ENCODE data around the gene GDI1.
A peak's percentile ranks its signal among the peaks of the same experiment; 100 is the strongest.

Gene GDI1

GRCh38 chrX:154428176-154429171 is 8.5 kb upstream of the GDI1 start, which contains the start of gene ATP6AP1:
TSS of gene ATP6AP1 (plus strand) at chrX:154428677. CDS start at chrX:154428693, 16 bp downstream.
- peak within 1 kb of the TSS; percentile 38 for H2AK5ac ChIP-seq (ENCODE audit: low read length, severe bottlenecking)

DNA sequence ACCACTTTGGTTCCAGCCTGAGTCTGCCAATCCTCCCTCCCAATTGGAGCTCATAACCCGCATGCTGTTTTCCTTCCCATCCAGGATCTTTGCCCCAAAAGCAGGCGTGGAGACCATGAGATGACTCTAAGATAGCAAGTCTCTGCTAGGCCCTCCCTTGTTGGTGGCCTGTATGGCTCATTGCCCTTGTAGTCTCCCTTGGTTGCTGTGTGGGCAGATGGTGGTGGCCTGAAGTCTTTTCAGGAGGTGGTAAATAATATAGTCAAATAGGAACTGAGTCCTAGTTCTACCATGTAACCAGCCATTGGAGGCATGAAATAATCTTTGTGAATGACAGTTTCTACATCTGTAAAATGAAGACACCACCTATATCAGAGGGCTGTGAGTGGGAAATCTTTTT is 7.2 kb upstream of the GDI1 start:
- no peak overlapping the region for H2BK15ac ChIP-seq (ENCODE audit: low read depth, poor library complexity, severe bottlenecking)
- peaks cover 25% of the 10 kb centered on the region for H3K4me1 ChIP-seq (ENCODE audit: control insufficient read depth, insufficient read depth, low read depth, low read length)
- no peak overlapping the region for H3K23ac ChIP-seq (ENCODE audit: low read length in 2 of 2)
- H3K27me3 ChIP-seq (ENCODE audit: control insufficient read depth in 1 of 2, insufficient read depth in 1 of 2, low read length in 2 of 2) = peaks cover 0 to 3% of the 10 kb centered on the region in 2 experiments
- no peak overlapping the region for H3K14ac ChIP-seq (ENCODE audit: low read length in 2 of 2)
- H2BK12ac ChIP-seq (ENCODE audit: low read length in 2 of 2) = no peak overlapping the region
- no peak overlapping the region for H2BK120ac ChIP-seq (ENCODE audit: low read depth, low read length)
- H2AFZ ChIP-seq (ENCODE audit: low read depth, low read length) = no peak overlapping the region
- no peak for DNase-seq
- peaks cover 29 to 39% of the 10 kb centered on the region in 2 experiments for H3K36me3 ChIP-seq (ENCODE audit: control insufficient read depth in 1 of 2, insufficient read depth in 2 of 2, low read depth in 1 of 2, low read length in 2 of 2)
- H3K4me2 ChIP-seq (ENCODE audit: low read length, poor library complexity, severe bottlenecking) = peak overlapping the region; percentile 13
- H3K79me1 ChIP-seq (replicated peaks; ENCODE audit: low read length, poor library complexity, severe bottlenecking) = peaks cover 8% of the 10 kb centered on the region
- no peak overlapping the region for H4K91ac ChIP-seq (ENCODE audit: low read length)
- H3K18ac ChIP-seq (ENCODE audit: low read depth in 1 of 2, low read length in 2 of 2) = no peak overlapping the region
- peak overlapping the region; percentile 83 for H3K9ac ChIP-seq (ENCODE audit: low read length)
- H2AK5ac ChIP-seq (ENCODE audit: low read length, severe bottlenecking) = no peak overlapping the region
- no peak overlapping the region for H3K27ac ChIP-seq (ENCODE audit: low read length, poor library complexity, severe bottlenecking)
- no peak overlapping the region for H2BK5ac ChIP-seq (ENCODE audit: low read depth, low read length, poor library complexity, severe bottlenecking)
- no peak overlapping the region for H3K4ac ChIP-seq (ENCODE audit: low read depth in 1 of 2, low read length in 2 of 2)
- H3K9me3 ChIP-seq (ENCODE audit: control insufficient read depth, low read length) = no peaks in the 10 kb centered on the region
- H4K8ac ChIP-seq (ENCODE audit: low read length) = no peak overlapping the region
- peak overlapping the region in 1 of 2 experiments; percentile 78 for H3K4me3 ChIP-seq (ENCODE audit: insufficient read depth in 1 of 2, low read depth in 1 of 2, low read length in 2 of 2)
- 100% methylated on average over 2 of the region's 2 CpGs for WGBS

More at GRCh38 chrX:154428176-154429171, 8.5 kb upstream of the GDI1 start, which contains the start of gene ATP6AP1:
- 12% methylated on average over 52 of the region's 87 CpGs for WGBS
- H3K79me1 ChIP-seq (replicated peaks; ENCODE audit: low read length, poor library complexity, severe bottlenecking) = peaks cover 5% of the 10 kb centered on the region
- peaks cover 19% of the 10 kb centered on the region for H3K4me1 ChIP-seq (ENCODE audit: control insufficient read depth, insufficient read depth, low read depth, low read length)
- peak; percentile 95 for DNase-seq
- H4K8ac ChIP-seq (ENCODE audit: low read length) = peak within 1 kb of the TSS; percentile 91
- no peak within 1 kb of the TSS for H3K27ac ChIP-seq (ENCODE audit: low read length, poor library complexity, severe bottlenecking)
- no peak within 1 kb of the TSS for H2BK5ac ChIP-seq (ENCODE audit: low read depth, low read length, poor library complexity, severe bottlenecking)
- peak within 1 kb of the TSS; percentile 80 to 99 for H3K18ac ChIP-seq (ENCODE audit: low read depth in 1 of 2, low read length in 2 of 2)
- peak within 1 kb of the TSS; percentile 73 for H3K4me2 ChIP-seq (ENCODE audit: low read length, poor library complexity, severe bottlenecking)
- peaks cover 0 to 3% of the 10 kb centered on the region in 2 experiments for H3K27me3 ChIP-seq (ENCODE audit: control insufficient read depth in 1 of 2, insufficient read depth in 1 of 2, low read length in 2 of 2)
- H3K14ac ChIP-seq (ENCODE audit: low read length in 2 of 2) = peak within 1 kb of the TSS in 1 of 2 experiments; percentile 99
- peak within 1 kb of the TSS; percentile 70 for H4K91ac ChIP-seq (ENCODE audit: low read length)
- peak within 1 kb of the TSS in 1 of 2 experiments; percentile 83 for H3K23ac ChIP-seq (ENCODE audit: low read length in 2 of 2)
- peak within 1 kb of the TSS; percentile 78 to 81 for H3K4me3 ChIP-seq (ENCODE audit: insufficient read depth in 1 of 2, low read depth in 1 of 2, low read length in 2 of 2)
- H3K9me3 ChIP-seq (ENCODE audit: control insufficient read depth, low read length) = no peaks in the 10 kb centered on the region
- peak within 1 kb of the TSS; percentile 30 for H2BK15ac ChIP-seq (ENCODE audit: low read depth, poor library complexity, severe bottlenecking)
- no peak within 1 kb of the TSS for H2BK120ac ChIP-seq (ENCODE audit: low read depth, low read length)
- peak within 1 kb of the TSS; percentile 81 for H2AFZ ChIP-seq (ENCODE audit: low read depth, low read length)
- H3K9ac ChIP-seq (ENCODE audit: low read length) = peak within 1 kb of the TSS; percentile 83
- H3K4ac ChIP-seq (ENCODE audit: low read depth in 1 of 2, low read length in 2 of 2) = peak within 1 kb of the TSS; percentile 47 to 96
- H3K36me3 ChIP-seq (ENCODE audit: control insufficient read depth in 1 of 2, insufficient read depth in 2 of 2, low read depth in 1 of 2, low read length in 2 of 2) = peaks cover 23 to 27% of the 10 kb centered on the region in 2 experiments
- H2BK12ac ChIP-seq (ENCODE audit: low read length in 2 of 2) = peak within 1 kb of the TSS in 1 of 2 experiments; percentile 63

DNA sequence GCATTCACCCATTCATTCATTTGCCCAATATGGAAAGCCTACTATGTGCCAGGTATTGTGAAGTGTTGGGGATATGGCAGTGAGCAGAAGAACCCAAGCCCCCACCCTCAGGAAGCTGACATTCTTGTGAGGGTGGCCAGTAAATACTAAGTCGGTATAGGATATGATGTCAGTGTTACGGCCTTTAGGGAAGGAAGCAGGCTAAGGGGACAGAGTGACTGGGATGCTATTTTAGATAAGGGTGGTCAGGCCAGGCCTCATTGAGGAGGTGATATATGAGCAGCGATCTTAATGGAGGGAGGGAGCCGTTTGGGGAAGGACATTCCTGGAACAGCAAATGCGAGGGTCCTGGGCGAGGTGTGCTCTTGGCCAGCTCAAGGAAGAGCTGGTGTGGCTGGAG is 6.5 kb upstream of the GDI1 start:
- Histone ChIP-seq H3K4me2 (ENCODE audit: low read length, poor library complexity, severe bottlenecking) (no peak overlapping the region), H3K27ac (ENCODE audit: low read length, poor library complexity, severe bottlenecking) (no peak overlapping the region), H3K79me1 (replicated peaks; ENCODE audit: low read length, poor library complexity, severe bottlenecking) (peaks cover 10% of the 10 kb centered on the region), H3K4me1 (ENCODE audit: control insufficient read depth, insufficient read depth, low read depth, low read length) (peaks cover 25% of the 10 kb centered on the region), H4K91ac (ENCODE audit: low read length) (no peak overlapping the region), H3K4ac (ENCODE audit: low read depth in 1 of 2, low read length in 2 of 2) (no peak overlapping the region), H3K27me3 (ENCODE audit: control insufficient read depth in 1 of 2, insufficient read depth in 1 of 2, low read length in 2 of 2) (peaks cover 0 to 3% of the 10 kb centered on the region in 2 experiments), H3K23ac (ENCODE audit: low read length in 2 of 2) (peak overlapping the region in 1 of 2 experiments; percentile 50), H2AK5ac (ENCODE audit: low read length, severe bottlenecking) (no peak overlapping the region), H4K8ac (ENCODE audit: low read length) (no peak overlapping the region), H3K14ac (ENCODE audit: low read length in 2 of 2) (peak overlapping the region in 1 of 2 experiments; percentile 48), H3K9ac (ENCODE audit: low read length) (no peak overlapping the region), H2AFZ (ENCODE audit: low read depth, low read length) (no peak overlapping the region), H3K36me3 (ENCODE audit: control insufficient read depth in 1 of 2, insufficient read depth in 2 of 2, low read depth in 1 of 2, low read length in 2 of 2) (peaks cover 37 to 47% of the 10 kb centered on the region in 2 experiments), H3K18ac (ENCODE audit: low read depth in 1 of 2, low read length in 2 of 2) (no peak overlapping the region), H2BK120ac (ENCODE audit: low read depth, low read length) (no peak overlapping the region), H2BK12ac (ENCODE audit: low read length in 2 of 2) (no peak overlapping the region), H3K9me3 (ENCODE audit: control insufficient read depth, low read length) (no peaks in the 10 kb centered on the region), H2BK5ac (ENCODE audit: low read depth, low read length, poor library complexity, severe bottlenecking) (no peak overlapping the region), H2BK15ac (ENCODE audit: low read depth, poor library complexity, severe bottlenecking) (no peak overlapping the region), H3K4me3 (ENCODE audit: insufficient read depth in 1 of 2, low read depth in 1 of 2, low read length in 2 of 2) (peak overlapping the region in 1 of 2 experiments; percentile 13)
- 69% methylated on average over 6 of the region's 6 CpGs for WGBS
- DNase-seq = no peak

DNA sequence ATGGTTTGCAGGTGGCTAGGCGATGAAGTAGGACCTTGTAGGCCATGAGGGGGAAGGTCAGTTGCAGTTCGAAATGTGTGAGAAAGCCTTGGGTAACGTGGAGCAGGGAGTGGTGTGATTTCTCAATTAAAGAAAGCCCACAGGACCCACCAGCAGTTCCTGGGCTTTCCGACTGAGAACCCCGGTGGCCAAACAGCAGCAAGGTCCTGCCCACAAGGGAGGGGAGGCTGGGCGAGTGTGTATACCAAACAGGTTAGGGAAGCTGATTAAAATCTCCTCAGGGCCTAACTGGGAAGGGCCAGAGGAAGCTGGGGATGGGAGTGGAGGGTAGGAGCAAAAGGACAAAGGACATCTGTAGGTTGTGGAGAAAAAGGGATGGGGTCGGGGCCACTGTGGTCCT is 6.0 kb upstream of the GDI1 start:
- peaks cover 10% of the 10 kb centered on the region for H3K79me1 ChIP-seq (replicated peaks; ENCODE audit: low read length, poor library complexity, severe bottlenecking)
- no peak overlapping the region for H4K91ac ChIP-seq (ENCODE audit: low read length)
- no peak overlapping the region for H3K14ac ChIP-seq (ENCODE audit: low read length in 2 of 2)
- no peak for DNase-seq
- no peak overlapping the region for H3K4me2 ChIP-seq (ENCODE audit: low read length, poor library complexity, severe bottlenecking)
- H2BK120ac ChIP-seq (ENCODE audit: low read depth, low read length) = no peak overlapping the region
- H3K27me3 ChIP-seq (ENCODE audit: control insufficient read depth in 1 of 2, insufficient read depth in 1 of 2, low read length in 2 of 2) = peaks cover 0 to 3% of the 10 kb centered on the region in 2 experiments
- no peak overlapping the region for H2AFZ ChIP-seq (ENCODE audit: low read depth, low read length)
- H2AK5ac ChIP-seq (ENCODE audit: low read length, severe bottlenecking) = no peak overlapping the region
- H3K9me3 ChIP-seq (ENCODE audit: control insufficient read depth, low read length) = no peaks in the 10 kb centered on the region
- H2BK5ac ChIP-seq (ENCODE audit: low read depth, low read length, poor library complexity, severe bottlenecking) = no peak overlapping the region
- H3K4ac ChIP-seq (ENCODE audit: low read depth in 1 of 2, low read length in 2 of 2) = no peak overlapping the region
- no peak overlapping the region for H4K8ac ChIP-seq (ENCODE audit: low read length)
- no peak overlapping the region for H3K27ac ChIP-seq (ENCODE audit: low read length, poor library complexity, severe bottlenecking)
- peak overlapping the region in 1 of 2 experiments; percentile 13 for H3K4me3 ChIP-seq (ENCODE audit: insufficient read depth in 1 of 2, low read depth in 1 of 2, low read length in 2 of 2)
- no peak overlapping the region for H2BK12ac ChIP-seq (ENCODE audit: low read length in 2 of 2)
- H3K4me1 ChIP-seq (ENCODE audit: control insufficient read depth, insufficient read depth, low read depth, low read length) = peaks cover 25% of the 10 kb centered on the region
- 84% methylated on average over 7 of the region's 7 CpGs for WGBS
- H3K23ac ChIP-seq (ENCODE audit: low read length in 2 of 2) = peak overlapping the region in 1 of 2 experiments; percentile 50
- no peak overlapping the region for H3K9ac ChIP-seq (ENCODE audit: low read length)
- peaks cover 41 to 51% of the 10 kb centered on the region in 2 experiments for H3K36me3 ChIP-seq (ENCODE audit: control insufficient read depth in 1 of 2, insufficient read depth in 2 of 2, low read depth in 1 of 2, low read length in 2 of 2)
- no peak overlapping the region for H3K18ac ChIP-seq (ENCODE audit: low read depth in 1 of 2, low read length in 2 of 2)
- no peak overlapping the region for H2BK15ac ChIP-seq (ENCODE audit: low read depth, poor library complexity, severe bottlenecking)

Data from mesenchymal stem cell (in vitro differentiated cells and primary cell).